Right renal pelvis (tissue), 4 donors: ENCODE data around the gene CHST14. TPM values are rescaled to one million over a fixed set of nuclear protein-coding genes. Genes with fewer than 3 reads are reported as not detected.

Experiments used
- polyA plus RNA-seq, 4 donors: library from polyadenylated mRNA; unstranded; fragments of 120-200 nt; gene quantifications; one replicate each; pipeline ENCODE4 v1.2.1, GENCODE V29; 2013; ENCODE audit not compliant: insufficient read length in 4 of 4

Gene CHST14
- polyA plus RNA-seq, 4 donors: 34.6 to 42.8 (median 39.7) TPM

Other genes with a start within 250 kb of the CHST14 start
- gene PAK6, start 231.9 kb upstream of the CHST14 start, polyA plus RNA-seq: 1 to 10 TPM; 6.3 to 6.7 (median 6.6) TPM
- gene ANKRD63, start 187.9 kb upstream of the CHST14 start, polyA plus RNA-seq: under 1 TPM in 1 of 4 donors, not detected in 3; 0.26 TPM
- gene PLCB2, start 163.0 kb upstream of the CHST14 start, polyA plus RNA-seq: 10 to 100 TPM in 2 of 4 donors, 1 to 10 TPM in 2; 7.9 to 12.3 (median 10.3) TPM
- 10 to 100 TPM; 20.1 to 23.2 (median 20.6) TPM for gene INAFM2, start 147.3 kb upstream of the CHST14 start, polyA plus RNA-seq
- 10 to 100 TPM in 1 of 4 donors, 1 to 10 TPM in 3; 3.9 to 10.8 (median 7.6) TPM for gene CCDC9B, start 130.0 kb upstream of the CHST14 start, polyA plus RNA-seq
- not detected for gene PHGR1, start 120.0 kb upstream of the CHST14 start, polyA plus RNA-seq
- 1 to 10 TPM in 1 of 4 donors, under 1 TPM in 3; 0.18 to 1.3 (median 0.62) TPM for gene DISP2, start 112.8 kb upstream of the CHST14 start, polyA plus RNA-seq
- 10 to 100 TPM; 29.5 to 34.7 (median 31.0) TPM for gene KNSTRN, start 88.3 kb upstream of the CHST14 start, polyA plus RNA-seq
- 10 to 100 TPM; 63.3 to 79.3 (median 72.3) TPM for gene IVD, start 65.2 kb upstream of the CHST14 start, polyA plus RNA-seq
- gene BAHD1, start 30.0 kb upstream of the CHST14 start, polyA plus RNA-seq: 10 to 100 TPM; 20.2 to 27.4 (median 21.7) TPM
- gene CCDC32, start 94.1 kb downstream of the CHST14 start, polyA plus RNA-seq: 10 to 100 TPM; 25.9 to 30.1 (median 27.7) TPM
- gene RPUSD2, start 98.3 kb downstream of the CHST14 start, polyA plus RNA-seq: 10 to 100 TPM; 11.1 to 14.4 (median 12.6) TPM
- 10 to 100 TPM; 18.2 to 22.7 (median 20.2) TPM for gene KNL1, start 123.3 kb downstream of the CHST14 start, polyA plus RNA-seq
- gene RAD51, start 224.2 kb downstream of the CHST14 start, polyA plus RNA-seq: 10 to 100 TPM; 10.8 to 14.0 (median 12.7) TPM